HG03439 (cell line): Measurements from ENCODE around the gene CPXM2.

Experiments used
- ATAC-seq: cut with Tn5 transposase; IDR thresholded peaks from one replicate; pipeline ENCODE4 v1.9.1; 2021; ENCODE audit warnings: mild to moderate bottlenecking, moderate library complexity; ENCODE audit not compliant: unreplicated experiment

The CPXM2 gene

DNA sequence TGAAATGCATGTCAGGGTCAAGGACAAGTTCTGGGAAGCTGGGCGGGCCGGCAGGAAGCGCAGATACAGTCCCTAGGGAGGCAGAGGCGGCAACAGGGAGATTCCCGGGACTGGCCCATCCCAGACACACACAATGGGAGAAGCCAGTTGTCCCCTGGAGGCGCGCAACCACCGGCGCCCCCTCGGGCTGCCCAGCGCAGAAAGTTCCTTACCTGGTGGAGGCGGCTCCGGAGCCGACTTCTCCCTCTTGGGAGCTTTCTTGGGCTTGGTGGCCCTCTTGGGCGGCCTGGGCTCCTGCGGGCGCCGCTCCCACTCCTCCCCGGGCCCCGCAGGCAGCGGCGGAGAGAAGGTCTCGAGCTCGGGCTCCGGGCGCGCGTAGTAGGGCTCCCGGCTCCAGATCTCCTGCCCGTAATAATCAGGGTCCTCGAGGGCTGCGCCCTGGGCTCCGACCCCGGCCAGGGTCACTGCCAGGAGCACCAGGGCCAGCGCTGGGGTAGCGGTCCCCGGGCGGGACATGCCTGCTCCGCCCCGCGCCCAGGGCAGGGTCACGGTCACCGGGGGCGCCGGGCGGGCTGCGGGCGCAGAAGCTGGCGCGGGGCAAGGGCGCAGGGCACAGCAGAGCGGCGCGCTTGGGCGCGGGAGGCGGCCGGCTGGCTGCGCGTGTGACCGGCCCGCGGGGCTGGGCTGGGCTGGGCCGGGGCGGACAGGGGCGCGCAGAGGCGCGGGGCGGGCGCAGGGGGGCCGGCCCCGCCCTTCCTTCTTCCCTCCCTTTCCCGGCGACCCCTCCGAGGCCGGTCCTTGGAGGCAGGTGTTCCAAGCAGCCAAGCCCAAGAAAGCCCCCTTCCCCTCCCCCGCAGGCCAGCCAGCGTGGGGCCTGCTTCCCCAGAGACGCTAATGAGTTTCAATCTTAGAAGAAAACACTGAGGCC, at the start of gene CPXM2:
Gene CPXM2 (minus strand): TSS at position 664 of the 928 bp plus-strand sequence. CDS start 148 bp downstream, at position 516.
- no peak for ATAC-seq

DNA sequence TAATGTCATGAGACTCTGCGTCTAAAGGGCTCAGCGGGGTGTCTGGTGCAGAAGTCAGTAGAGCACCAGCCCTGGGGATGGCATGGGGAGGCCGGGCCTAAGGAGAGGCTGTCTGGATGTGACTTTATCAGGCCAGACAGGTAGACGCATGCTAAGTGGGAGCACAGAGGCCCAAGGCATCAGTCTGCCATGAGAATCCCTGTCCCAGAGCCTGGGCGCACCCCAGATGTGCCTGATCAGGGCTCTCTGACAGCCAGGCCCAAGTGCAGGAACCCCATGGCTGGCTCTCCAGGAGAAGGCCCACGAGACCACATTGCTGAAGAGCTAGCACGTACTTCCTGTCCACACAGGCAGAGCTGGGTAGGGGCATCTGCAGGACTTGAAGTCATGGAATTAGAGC, 48.0 kb upstream of the CPXM2 start:
- no peak for ATAC-seq

DNA sequence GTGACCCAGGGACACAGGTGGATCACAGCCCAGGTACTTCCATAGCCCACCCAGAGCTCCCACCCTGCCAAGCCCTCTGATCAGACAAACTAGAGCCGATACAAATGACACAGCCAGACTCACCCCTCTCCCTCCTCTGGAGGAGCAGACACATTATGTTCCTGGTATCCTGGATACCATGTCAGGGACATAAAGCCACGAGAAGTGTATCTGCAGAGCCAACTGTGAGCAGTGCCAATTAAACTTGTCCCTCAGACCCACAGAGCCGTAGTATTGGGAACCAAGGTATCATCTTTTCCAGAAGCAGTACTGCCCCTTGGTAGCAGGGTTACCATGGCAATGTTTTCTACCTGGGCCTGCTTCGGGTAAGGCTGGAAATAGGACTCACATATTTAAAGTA, 47.3 kb upstream of the CPXM2 start:
- ATAC-seq = no peak

DNA sequence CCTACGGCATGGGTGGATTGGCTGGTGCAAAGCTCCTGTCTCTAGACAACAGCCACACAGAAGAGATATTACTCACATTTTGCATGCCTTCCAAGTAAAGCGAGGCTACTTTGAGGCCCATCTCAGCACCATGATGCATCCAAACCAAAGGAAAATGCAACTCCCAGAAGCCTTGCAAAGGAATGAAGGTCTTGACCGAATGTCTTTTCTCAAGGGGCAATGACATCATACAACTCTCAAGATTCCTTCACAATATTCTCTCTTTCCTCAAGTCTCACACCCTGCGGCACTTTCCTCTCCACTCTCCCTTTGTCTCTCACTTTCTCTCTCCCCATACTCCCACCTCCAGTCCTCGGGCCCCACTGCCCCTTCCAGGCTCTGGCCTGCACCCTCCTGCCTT, 44.8 kb upstream of the CPXM2 start:
- no peak for ATAC-seq

DNA sequence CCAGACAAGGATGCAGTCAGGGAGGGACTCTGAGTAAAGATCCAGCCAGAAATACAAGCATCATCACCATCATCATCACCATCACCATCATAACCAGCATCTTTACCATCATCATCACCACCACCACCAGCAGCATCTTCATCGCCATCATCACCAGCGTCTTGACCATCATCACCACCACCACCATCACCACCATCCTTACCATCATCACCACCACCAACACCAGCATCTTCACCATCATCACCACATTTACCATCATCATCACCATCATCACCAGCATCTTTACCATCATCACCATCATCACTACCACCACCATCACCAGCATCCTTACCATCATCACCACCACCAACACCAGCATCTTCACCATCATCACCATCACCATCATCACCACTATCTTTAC, 44.1 kb upstream of the CPXM2 start:
- no peak for ATAC-seq

DNA sequence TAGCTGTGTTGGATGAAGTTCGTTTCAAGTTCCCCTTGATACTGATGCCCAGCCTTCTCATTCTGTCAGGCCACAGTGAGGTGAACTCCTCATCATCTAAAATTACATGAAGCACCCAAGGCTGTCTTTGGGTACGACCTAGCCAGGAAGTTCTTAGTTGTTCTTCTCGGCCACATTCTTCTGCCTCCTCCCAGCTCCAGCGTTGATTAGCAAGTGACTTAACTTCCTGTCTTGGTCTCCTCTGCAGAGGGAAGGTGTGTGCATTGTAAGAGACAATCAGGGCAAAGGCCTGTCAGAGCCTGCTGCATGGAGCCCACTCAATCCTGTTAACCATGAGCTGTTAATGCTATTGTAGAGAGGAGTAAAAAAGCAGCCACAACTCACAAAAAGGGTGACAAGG, 43.2 kb upstream of the CPXM2 start:
- ATAC-seq = no peak

DNA sequence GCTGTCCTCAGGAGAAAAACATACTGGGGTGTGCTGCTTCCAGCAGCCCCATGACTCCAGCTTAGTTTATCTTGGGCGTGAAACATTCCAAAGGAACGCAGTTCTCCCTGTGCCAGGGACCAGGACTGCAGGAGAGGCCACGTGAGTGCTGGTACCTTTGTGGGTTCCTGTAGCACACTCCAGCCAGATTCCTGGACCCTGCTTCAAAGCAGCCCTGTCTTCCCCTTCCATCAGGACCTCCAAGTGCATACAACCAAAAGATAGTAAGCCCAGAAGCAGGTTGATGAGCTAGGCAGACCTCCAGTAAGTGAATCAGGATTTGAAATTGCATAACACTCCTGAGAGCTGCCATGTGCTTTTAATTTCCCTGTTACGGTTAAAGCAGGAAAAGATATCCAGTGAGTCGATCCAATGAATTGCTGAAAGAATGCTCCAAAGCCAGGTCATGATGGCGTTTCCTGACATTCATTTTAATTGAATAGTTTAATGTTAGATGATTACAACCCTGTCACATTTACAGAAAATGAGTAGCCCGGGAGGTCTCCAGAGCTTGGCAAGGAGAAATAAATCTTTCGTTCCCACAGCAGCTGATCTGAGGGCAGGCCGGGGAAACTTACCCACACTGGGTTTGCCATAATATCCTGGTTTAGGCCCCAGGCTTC, 38.9 kb upstream of the CPXM2 start:
- no peak for ATAC-seq

DNA sequence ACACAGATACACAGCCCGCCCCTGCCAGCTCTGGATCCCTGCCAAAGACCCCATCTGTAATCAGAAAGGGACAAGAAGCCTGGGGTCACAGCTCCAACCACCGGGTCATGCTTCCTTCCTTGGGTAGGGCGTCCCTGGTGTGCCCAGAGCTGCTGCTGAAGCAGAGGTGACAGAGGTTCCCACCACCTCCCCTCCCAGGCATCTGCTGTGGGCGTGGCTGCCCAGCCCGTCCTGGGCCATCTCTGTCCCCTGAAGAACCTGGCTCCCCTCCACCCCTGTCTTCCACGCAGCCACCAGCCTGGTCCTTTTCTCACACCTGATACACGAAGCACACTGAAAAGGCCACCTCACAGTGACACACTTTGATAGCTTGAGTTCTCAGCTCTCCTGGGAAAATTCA, 38.2 kb upstream of the CPXM2 start:
- ATAC-seq = no peak

DNA sequence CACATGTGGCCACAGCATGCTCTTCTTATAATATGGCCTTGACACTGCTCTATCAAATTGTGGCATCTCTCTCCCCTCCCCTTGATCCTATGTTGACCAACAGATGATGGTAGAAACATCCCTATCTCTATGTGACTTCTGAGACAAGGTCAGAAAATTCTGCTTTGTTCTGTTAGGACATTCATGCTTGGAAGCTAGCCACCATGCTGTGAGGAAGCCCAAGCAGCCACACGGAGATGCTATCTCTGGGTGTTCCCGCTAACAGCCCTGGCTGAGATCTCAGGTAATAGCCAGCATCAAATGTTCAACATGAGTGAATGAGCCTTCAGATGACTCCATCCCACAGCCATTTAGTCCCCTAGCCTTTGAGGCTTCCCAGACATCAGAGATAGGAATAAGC, 36.8 kb upstream of the CPXM2 start:
- ATAC-seq = no peak

DNA sequence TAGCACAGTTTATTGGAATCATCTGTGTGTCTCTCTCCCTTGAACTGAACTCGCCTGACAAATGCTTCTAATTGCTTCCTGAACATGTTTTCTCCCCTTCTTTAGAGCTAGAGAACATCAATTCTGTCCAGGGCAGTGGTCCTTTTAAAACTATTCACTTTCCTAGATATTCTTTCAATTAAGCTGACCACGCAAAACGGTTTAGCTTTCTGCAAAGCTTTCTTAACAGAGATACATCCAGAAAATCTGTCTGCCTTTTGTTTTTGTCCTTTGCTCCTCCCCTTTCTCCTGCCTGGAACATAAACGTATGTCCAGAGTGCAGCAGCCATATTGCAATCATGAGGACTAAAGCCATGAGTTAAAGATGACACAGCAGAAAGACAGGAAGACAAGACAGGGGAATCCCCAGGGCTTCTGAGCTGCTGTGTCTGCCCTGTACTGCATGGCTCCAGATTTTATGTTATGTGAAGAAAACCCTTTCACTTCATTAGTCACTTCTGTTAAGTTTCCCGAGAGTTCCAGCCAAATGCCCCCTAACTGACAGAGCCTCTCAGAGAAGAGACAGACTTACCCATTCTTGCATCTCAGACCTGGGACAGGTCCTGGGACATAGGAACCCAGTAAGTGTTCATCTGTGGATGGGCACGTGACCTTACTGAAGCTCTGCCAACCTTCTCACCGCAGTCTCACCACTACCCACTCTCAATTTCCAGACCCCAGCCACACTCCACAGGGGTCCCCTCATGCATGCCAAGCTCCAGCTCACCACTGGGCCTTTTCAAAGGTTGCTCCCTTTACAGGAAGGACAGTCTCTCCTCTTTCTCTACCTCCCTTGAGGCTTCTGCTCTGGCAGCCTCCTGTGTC, 35.0 kb upstream of the CPXM2 start:
- no peak for ATAC-seq

DNA sequence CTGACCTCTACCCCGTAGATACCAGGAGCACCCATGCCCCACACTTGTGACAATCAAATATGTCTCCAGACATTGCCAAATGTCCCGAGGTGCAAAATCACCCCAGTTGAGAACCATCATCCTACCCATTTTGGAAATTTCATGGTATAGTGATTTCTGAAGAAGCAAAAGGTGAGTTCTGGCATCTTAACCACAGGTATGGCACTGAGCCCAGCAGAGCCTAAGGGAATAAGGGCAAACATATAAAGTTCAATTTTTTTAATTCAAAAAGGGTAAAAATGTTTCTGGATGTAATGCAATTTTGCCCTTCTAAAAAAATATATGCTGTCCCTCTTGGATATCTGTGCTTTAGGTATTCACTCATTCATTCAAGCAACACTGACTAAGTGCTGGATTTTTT, 30.5 kb upstream of the CPXM2 start:
- ATAC-seq = no peak

DNA sequence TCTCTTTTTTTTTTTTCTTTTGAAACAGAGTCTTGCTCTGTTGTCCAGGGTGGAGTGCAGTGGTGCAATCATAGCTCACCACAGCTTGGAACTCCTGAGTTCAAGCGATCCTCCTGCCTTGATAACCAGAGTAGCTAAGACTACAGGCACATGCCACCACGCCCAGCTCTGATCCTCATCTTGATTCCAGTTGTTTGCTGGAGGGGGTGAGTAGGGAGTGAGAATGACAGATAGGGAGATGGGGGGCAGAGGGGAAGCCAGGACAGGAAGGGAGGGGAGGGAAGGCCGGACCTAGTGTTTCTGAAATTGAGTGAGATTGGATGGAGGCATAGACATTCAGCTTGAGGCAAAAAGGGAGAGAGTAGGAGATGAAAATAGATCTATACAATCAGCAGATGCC, 25.2 kb upstream of the CPXM2 start:
- no peak for ATAC-seq

DNA sequence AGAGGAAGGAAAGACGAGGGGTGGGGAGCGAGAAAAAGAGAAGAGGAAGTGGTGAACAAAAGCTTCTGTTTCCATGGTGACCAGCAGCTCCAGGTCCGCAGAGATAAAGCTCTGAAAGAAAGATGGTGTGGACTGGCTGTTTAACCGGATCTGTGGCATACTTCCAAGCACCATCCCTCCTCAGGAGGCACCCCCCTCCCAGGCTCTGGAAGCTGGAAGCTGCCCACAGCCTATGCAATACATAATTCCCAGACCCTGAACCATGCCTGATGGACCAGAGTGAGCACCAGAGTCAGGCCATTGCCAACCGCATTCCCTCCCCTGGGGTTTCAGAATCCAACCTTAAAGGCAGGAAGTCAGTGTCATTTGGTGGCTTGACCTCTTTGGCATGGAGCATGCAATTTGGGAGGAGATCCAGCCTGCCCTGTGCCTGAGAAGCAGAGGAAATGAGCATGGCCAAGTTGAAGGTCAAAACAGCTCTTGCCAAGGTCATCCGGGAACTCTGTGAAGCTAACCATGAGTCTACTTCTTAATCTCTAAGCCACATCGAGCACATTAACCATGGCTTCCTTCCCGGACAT, 22.2 kb upstream of the CPXM2 start:
- no peak for ATAC-seq

DNA sequence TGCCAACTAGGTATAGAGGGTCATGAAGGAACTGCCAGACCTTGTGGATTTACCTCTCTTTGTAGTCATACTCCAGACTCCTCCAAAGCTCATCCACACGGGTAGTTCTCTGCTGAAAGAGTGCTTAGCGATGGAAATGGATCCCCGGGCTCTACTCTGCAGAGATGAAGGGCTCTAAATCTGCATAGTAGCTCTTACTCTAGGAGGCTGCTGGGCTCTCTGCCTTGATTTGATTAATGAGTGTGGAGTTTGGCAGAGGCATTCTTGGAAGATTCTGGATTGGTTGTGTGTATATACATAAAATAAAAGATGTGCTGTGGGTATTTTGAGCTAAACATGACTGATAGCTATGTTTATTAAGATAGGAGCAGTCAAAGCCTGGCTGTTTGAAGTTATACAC, 21.3 kb upstream of the CPXM2 start:
- ATAC-seq = no peak

DNA sequence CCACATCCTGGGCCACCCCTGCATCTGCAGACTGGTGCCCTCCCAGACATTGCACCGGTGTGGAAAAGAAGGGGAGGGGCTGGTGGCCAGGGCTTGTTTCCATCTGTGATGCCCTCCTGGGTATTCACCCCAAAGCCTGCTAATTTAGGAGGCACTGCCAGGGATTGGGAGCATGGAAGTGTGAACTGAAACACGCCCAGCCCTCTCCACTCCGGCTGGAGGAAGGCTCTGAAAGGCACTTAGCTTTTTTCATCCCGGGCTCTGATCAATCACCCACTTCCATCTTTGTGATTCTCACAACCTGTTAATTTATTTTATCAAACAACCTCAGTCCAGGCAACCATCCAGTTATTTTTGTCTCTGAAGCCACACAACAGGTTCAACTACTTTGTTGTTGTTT, 20.9 kb upstream of the CPXM2 start:
- no peak for ATAC-seq

DNA sequence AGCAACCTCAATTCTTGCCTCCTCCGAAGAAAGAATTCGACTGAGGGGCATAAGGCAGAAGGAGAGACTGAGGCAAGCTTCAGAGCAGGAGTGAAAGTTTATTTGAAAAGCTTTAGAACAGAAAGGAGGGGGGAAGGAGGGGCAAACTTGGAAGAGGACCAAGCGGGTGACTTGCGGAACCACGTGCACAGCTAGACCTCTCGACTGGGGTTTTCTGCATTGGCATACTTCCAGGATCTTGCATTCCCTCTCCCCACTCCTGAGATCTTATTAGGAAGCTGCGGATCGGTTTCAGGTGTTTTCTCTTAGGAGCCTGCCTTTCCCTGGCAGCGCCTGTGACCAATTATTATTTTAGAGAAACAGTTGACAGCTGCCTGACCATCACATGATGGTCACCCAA, 20.3 kb upstream of the CPXM2 start:
- ATAC-seq = no peak

DNA sequence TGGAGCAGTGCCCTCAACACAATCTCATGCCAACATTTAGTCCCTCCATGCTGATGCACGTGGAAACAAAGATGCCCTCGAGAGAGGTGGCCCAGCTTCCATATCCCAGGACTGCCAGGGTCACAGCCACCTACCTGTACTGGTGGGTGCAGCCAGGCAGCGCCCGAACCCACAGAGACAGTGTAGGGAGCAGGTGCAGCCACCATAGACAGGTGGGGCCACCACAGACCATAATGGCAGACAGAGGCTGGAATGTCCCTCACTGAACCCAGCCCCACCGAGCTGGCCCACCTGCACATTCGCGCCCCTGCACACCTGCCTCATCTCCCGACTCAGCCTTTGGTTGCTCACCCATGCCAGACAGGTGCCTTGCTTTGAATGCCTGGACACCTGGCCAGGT, 18.3 kb upstream of the CPXM2 start:
- ATAC-seq = no peak

DNA sequence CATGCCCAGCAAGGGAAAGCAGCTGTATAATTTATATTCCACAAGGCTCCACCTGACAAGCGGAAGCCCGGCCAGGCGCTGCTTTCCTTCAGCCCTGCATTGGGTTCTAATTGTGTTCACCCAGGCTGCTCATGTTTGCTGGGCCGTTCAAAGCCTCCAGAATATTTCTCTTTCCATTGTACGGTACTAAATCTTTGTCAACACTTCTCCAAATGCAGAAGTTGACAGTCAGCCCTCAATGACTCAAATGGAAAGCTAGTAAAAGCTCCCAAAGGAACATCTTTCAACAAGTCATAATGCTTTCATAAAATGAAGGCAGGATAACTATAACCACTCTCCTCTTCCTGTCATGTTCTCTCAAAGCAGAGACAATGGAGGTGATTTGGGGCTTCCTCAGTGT, 17.8 kb upstream of the CPXM2 start:
- no peak for ATAC-seq

DNA sequence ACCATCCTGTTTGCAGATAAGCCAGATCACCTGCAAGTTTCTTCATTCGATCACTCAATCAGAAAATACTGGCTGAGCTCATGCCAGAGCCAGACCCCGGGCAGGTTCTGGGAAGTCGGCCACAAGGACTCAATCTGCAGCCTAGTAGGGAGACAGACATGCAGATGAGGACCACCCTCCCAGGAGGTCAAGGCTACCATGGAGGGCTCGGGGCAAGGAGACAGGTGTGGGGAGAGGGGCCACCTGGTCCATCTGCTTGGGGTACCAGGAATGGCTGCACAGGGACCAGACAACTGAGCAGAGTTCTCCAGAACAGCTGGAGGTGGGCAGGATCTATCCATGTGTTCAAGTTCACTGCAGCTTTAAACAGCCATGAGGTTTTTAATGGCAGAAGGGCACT, 16.8 kb upstream of the CPXM2 start:
- ATAC-seq = no peak

DNA sequence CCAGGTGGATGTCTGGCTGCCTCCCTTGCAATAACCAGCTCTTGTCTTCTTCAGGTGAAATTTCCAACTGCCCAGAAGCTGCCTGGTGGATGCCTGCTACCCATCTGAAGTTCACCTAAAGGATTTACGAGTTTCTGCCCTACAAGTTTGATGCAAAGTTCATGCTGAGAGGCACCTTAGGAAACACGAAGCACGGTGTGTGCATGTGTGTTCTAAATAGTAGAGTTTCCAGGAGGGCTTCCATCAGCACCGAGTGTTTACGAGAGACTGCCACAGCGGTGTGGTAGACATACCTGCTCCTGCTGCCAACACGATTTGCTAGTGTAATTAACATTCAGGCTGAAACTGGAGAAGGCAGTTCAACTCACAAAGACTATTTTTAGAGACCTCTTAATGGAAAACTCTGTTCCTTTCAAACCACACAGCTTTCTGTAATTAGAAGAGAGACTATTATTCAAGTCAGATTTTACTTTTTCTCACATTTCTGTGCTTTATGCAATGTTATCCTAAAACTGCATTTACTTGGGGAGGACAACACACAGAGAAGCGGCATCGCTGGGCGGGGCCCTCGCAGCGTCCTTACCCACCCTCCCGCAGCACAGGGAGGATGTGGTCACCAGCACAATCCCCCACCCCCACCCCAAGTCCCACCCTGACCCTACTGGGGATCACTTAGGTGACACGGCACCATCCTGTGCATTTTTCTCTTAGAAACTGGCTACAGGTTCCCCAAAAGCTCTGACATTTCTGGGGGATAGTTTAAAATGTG, 15.5 kb upstream of the CPXM2 start:
- no peak for ATAC-seq
